ENCODE measurements around the gene ADCY4.

ADCY4 gene

DNA sequence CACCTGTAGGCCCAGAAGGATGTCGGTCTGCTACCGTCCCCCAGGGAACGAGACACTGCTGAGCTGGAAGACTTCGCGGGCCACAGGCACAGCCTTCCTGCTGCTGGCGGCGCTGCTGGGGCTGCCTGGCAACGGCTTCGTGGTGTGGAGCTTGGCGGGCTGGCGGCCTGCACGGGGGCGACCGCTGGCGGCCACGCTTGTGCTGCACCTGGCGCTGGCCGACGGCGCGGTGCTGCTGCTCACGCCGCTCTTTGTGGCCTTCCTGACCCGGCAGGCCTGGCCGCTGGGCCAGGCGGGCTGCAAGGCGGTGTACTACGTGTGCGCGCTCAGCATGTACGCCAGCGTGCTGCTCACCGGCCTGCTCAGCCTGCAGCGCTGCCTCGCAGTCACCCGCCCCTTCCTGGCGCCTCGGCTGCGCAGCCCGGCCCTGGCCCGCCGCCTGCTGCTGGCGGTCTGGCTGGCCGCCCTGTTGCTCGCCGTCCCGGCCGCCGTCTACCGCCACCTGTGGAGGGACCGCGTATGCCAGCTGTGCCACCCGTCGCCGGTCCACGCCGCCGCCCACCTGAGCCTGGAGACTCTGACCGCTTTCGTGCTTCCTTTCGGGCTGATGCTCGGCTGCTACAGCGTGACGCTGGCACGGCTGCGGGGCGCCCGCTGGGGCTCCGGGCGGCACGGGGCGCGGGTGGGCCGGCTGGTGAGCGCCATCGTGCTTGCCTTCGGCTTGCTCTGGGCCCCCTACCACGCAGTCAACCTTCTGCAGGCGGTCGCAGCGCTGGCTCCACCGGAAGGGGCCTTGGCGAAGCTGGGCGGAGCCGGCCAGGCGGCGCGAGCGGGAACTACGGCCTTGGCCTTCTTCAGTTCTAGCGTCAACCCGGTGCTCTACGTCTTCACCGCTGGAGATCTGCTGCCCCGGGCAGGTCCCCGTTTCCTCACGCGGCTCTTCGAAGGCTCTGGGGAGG is 23.9 kb downstream of the ADCY4 start, which contains the start of gene LTB4R:
TSS of gene LTB4R (plus strand) at position 857 of the 959 bp plus-strand sequence. CDS start 4,150 bp downstream, outside the sequence.
- H3K4me2 ChIP-seq (ENCODE audit: insufficient read depth, low read length, poor library complexity, severe bottlenecking) = no peak within 1 kb of the TSS
- no peak within 1 kb of the TSS for H3K4ac ChIP-seq (ENCODE audit: low read length)
- no peak within 1 kb of the TSS for H3K14ac ChIP-seq (ENCODE audit: low read length)
- no CpG with 5 or more reads among the region's 99 CpGs for WGBS, 2 donors (ENCODE audit: extremely low coverage in 2 of 2, insufficient read length in 2 of 2, insufficient replicate concordance in 1 of 2)
- H3K4me3 ChIP-seq (ENCODE audit: low read length in 2 of 2) = no peak within 1 kb of the TSS
- H3K27ac ChIP-seq (replicated peaks; ENCODE audit: low read length) = no peak within 1 kb of the TSS
- no peak within 1 kb of the TSS for H2BK15ac ChIP-seq (ENCODE audit: low read length)
- peak within 1 kb of the TSS; percentile 1 for H3K9ac ChIP-seq (ENCODE audit: low read depth, low read length, poor library complexity)
- H3K9me3 ChIP-seq (replicated peaks in 1 of 2; ENCODE audit: control insufficient read depth in 2 of 2, insufficient read depth in 1 of 2, low read depth in 1 of 2, low read length in 2 of 2) = peaks cover 0 to 3% of the 10 kb centered on the region in 2 donors
- no peak within 1 kb of the TSS for H2AFZ ChIP-seq (ENCODE audit: low read length)
- DNase-seq (ENCODE audit: low spot score) = no peak
- H2AK5ac ChIP-seq (ENCODE audit: low read depth, low read length) = no peak within 1 kb of the TSS
- no peaks in the 10 kb centered on the region for H3K4me1 ChIP-seq (ENCODE audit: control insufficient read depth in 2 of 2, insufficient read depth in 1 of 2, low read depth in 1 of 2, low read length in 2 of 2)
- no peak within 1 kb of the TSS for H2BK5ac ChIP-seq (ENCODE audit: low read length)
- H2BK120ac ChIP-seq (ENCODE audit: low read depth, low read length) = no peak within 1 kb of the TSS
- H3K36me3 ChIP-seq (replicated peaks in 1 of 2; ENCODE audit: control insufficient read depth in 2 of 2, insufficient read depth in 2 of 2, low read length in 2 of 2) = peaks cover 11 to 45% of the 10 kb centered on the region in 2 donors
- peaks cover 0 to 2% (median 0%) of the 10 kb centered on the region in 3 experiments for H3K27me3 ChIP-seq (ENCODE audit: control insufficient read depth in 3 of 3, insufficient read depth in 3 of 3, low read depth in 1 of 3, low read length in 3 of 3)
- no peaks in the 10 kb centered on the region for H3K79me1 ChIP-seq (ENCODE audit: low read depth, low read length)
- H3K18ac ChIP-seq (ENCODE audit: low read length) = no peak within 1 kb of the TSS
- H3K23ac ChIP-seq (ENCODE audit: low read depth, low read length, poor library complexity) = no peak within 1 kb of the TSS
- H4K91ac ChIP-seq (ENCODE audit: low read depth, low read length, poor library complexity) = no peak within 1 kb of the TSS
- H4K8ac ChIP-seq (ENCODE audit: low read depth, low read length) = no peak within 1 kb of the TSS
- H2BK12ac ChIP-seq (ENCODE audit: low read length) = no peak within 1 kb of the TSS

DNA sequence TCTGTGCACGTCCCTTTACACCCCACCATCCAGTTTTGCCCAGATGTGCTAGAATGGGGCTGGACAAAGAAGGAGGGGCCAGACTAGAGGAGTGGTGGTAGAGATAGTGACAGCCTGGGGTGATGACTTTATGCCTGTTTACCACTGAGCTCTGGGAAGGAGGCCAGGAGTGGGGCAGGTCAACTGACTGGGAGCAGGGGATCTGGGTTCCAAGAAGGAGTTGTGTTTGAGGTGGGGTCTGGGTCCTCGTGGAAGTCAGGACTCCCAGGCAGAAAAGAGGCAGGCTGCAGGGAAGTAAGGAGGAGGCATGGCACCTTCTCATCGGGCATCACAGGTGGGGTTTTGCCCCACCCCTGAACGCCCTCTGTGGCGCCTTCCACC is 24.6 kb downstream of the ADCY4 start:
- H3K4me3 ChIP-seq (ENCODE audit: low read length in 2 of 2) = no peak overlapping the region
- peaks cover 17 to 52% of the 10 kb centered on the region in 2 donors for H3K36me3 ChIP-seq (replicated peaks in 1 of 2; ENCODE audit: control insufficient read depth in 2 of 2, insufficient read depth in 2 of 2, low read length in 2 of 2)
- H3K9ac ChIP-seq (ENCODE audit: low read depth, low read length, poor library complexity) = no peak overlapping the region
- no peak overlapping the region for H4K8ac ChIP-seq (ENCODE audit: low read depth, low read length)
- no peak overlapping the region for H3K27ac ChIP-seq (replicated peaks; ENCODE audit: low read length)
- H2BK15ac ChIP-seq (ENCODE audit: low read length) = no peak overlapping the region
- H2AK5ac ChIP-seq (ENCODE audit: low read depth, low read length) = no peak overlapping the region
- no CpG with 5 or more reads among the region's 5 CpGs for WGBS, 2 donors (ENCODE audit: extremely low coverage in 2 of 2, insufficient read length in 2 of 2, insufficient replicate concordance in 1 of 2)
- no peak overlapping the region for H2BK120ac ChIP-seq (ENCODE audit: low read depth, low read length)
- no peak overlapping the region for H3K4me2 ChIP-seq (ENCODE audit: insufficient read depth, low read length, poor library complexity, severe bottlenecking)
- no peak overlapping the region for H3K18ac ChIP-seq (ENCODE audit: low read length)
- H2BK12ac ChIP-seq (ENCODE audit: low read length) = no peak overlapping the region
- DNase-seq (ENCODE audit: low spot score) = no peak
- H3K9me3 ChIP-seq (replicated peaks in 1 of 2; ENCODE audit: control insufficient read depth in 2 of 2, insufficient read depth in 1 of 2, low read depth in 1 of 2, low read length in 2 of 2) = no peaks in the 10 kb centered on the region
- H2BK5ac ChIP-seq (ENCODE audit: low read length) = no peak overlapping the region
- no peak overlapping the region for H3K4ac ChIP-seq (ENCODE audit: low read length)
- no peaks in the 10 kb centered on the region for H3K27me3 ChIP-seq (ENCODE audit: control insufficient read depth in 3 of 3, insufficient read depth in 3 of 3, low read depth in 1 of 3, low read length in 3 of 3)
- no peaks in the 10 kb centered on the region for H3K79me1 ChIP-seq (ENCODE audit: low read depth, low read length)
- no peaks in the 10 kb centered on the region for H3K4me1 ChIP-seq (ENCODE audit: control insufficient read depth in 2 of 2, insufficient read depth in 1 of 2, low read depth in 1 of 2, low read length in 2 of 2)
- H3K23ac ChIP-seq (ENCODE audit: low read depth, low read length, poor library complexity) = no peak overlapping the region
- H3K14ac ChIP-seq (ENCODE audit: low read length) = no peak overlapping the region
- no peak overlapping the region for H4K91ac ChIP-seq (ENCODE audit: low read depth, low read length, poor library complexity)
- H2AFZ ChIP-seq (ENCODE audit: low read length) = no peak overlapping the region

DNA sequence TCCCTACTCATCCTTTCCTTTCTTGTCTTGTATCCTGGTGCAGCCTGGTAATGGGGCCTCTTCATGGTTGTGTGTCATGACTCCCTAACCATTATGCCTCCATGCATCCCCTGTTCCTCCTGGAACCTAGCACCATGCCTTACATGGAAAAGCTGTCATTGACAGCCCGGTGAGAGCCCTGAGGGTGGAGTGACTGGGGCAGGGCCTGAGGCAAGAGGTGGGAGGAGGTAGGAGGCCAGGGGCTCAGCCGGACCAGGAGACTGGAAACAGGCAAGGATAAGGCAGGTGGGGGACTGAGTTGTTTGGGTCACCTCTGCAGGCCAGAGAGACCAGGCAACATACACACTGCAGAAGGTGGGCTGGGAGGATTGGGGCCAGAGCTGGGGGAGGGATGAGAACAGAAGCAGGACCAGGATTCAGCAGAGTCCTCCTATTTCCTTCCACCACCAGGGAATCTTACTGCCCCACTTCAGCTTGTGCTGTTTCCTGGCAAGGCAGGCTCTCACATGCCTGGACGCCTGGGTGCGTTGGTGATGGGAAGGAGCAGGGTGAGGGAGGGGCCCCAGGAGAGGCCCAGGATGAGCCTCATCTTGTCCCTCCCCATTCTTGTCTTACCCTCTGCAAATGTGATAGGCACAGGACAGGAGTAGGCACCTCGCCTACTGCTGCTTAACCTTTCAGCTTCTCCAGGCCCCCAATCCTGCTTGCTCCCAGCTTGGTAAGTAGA is 25.2 kb downstream of the ADCY4 start, which contains the start of gene LTB4R2:
TSS of gene LTB4R2 (plus strand) at position 603 of the 727 bp plus-strand sequence. CDS start 525 bp downstream, outside the sequence.
- no peak within 1 kb of the TSS for H3K23ac ChIP-seq (ENCODE audit: low read depth, low read length, poor library complexity)
- H2AFZ ChIP-seq (ENCODE audit: low read length) = no peak within 1 kb of the TSS
- H3K4ac ChIP-seq (ENCODE audit: low read length) = no peak within 1 kb of the TSS
- no peak within 1 kb of the TSS for H2BK120ac ChIP-seq (ENCODE audit: low read depth, low read length)
- no peak within 1 kb of the TSS for H3K14ac ChIP-seq (ENCODE audit: low read length)
- no CpG with 5 or more reads among the region's 5 CpGs for WGBS, 2 donors (ENCODE audit: extremely low coverage in 2 of 2, insufficient read length in 2 of 2, insufficient replicate concordance in 1 of 2)
- H4K8ac ChIP-seq (ENCODE audit: low read depth, low read length) = no peak within 1 kb of the TSS
- H3K36me3 ChIP-seq (replicated peaks in 1 of 2; ENCODE audit: control insufficient read depth in 2 of 2, insufficient read depth in 2 of 2, low read length in 2 of 2) = peaks cover 21 to 58% of the 10 kb centered on the region in 2 donors
- no peak within 1 kb of the TSS for H3K27ac ChIP-seq (replicated peaks; ENCODE audit: low read length)
- H3K9ac ChIP-seq (ENCODE audit: low read depth, low read length, poor library complexity) = peak within 1 kb of the TSS; percentile 1
- H2AK5ac ChIP-seq (ENCODE audit: low read depth, low read length) = no peak within 1 kb of the TSS
- DNase-seq (ENCODE audit: low spot score) = no peak
- H3K4me3 ChIP-seq (ENCODE audit: low read length in 2 of 2) = no peak within 1 kb of the TSS
- H2BK12ac ChIP-seq (ENCODE audit: low read length) = no peak within 1 kb of the TSS
- H4K91ac ChIP-seq (ENCODE audit: low read depth, low read length, poor library complexity) = no peak within 1 kb of the TSS
- H3K4me1 ChIP-seq (ENCODE audit: control insufficient read depth in 2 of 2, insufficient read depth in 1 of 2, low read depth in 1 of 2, low read length in 2 of 2) = no peaks in the 10 kb centered on the region
- H3K18ac ChIP-seq (ENCODE audit: low read length) = no peak within 1 kb of the TSS
- H3K9me3 ChIP-seq (replicated peaks in 1 of 2; ENCODE audit: control insufficient read depth in 2 of 2, insufficient read depth in 1 of 2, low read depth in 1 of 2, low read length in 2 of 2) = no peaks in the 10 kb centered on the region
- H3K4me2 ChIP-seq (ENCODE audit: insufficient read depth, low read length, poor library complexity, severe bottlenecking) = no peak within 1 kb of the TSS
- H3K27me3 ChIP-seq (ENCODE audit: control insufficient read depth in 3 of 3, insufficient read depth in 3 of 3, low read depth in 1 of 3, low read length in 3 of 3) = no peaks in the 10 kb centered on the region
- no peak within 1 kb of the TSS for H2BK5ac ChIP-seq (ENCODE audit: low read length)
- H2BK15ac ChIP-seq (ENCODE audit: low read length) = no peak within 1 kb of the TSS
- no peaks in the 10 kb centered on the region for H3K79me1 ChIP-seq (ENCODE audit: low read depth, low read length)
